Hepatic stellate cell (primary cell): ENCODE measurements around the gene GPR108.

Source experiments
- DNase-seq: peaks from one replicate; pipeline ENCODE4 v3.0.0; 2011; ENCODE audit warnings: low spot score

GPR108 gene

DNA sequence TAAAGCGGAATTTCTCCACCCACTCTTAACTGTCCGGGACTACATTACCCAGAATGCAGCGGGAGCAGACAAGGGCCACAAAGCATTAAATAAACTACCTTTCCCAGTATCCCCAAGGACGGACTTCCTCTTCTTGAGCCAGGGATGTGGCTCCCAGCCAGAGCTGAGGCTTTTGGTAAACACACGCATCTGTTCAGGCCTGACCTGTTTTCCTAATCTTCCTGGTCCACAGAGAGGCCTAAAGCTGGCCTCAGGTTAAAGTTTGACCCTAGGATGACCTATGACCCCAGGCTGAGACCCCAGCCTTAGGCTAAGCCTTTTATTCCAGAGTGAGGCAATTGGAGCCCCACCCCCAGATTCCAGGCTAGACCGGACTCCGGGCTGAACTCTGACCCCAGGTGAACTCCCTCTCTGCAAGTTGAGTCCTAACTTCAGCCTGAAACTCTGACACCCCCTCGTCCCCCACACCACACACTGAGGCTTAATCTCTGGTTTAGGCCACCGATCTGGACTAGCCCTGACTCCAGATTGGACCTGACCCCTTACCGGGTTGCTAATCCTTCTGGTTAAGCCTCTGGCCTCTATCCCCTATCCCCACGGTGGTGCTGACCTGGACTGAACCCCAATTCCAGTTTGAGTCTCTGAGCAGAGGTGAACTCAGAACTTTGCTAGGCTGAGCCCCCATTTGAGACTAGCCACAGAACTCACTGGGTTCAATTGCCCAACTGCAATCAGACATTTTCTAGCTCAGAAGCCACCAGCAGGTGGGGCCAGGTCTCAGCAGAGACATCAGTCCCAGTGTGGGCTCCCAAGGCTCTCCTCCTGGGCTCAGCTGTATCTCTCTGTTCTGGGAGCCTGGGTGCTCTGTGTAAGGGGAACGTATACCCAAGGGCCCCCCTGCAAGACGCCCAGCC, 750 bp upstream of the GPR108 start:
- DNase-seq: peak; percentile 81

DNA sequence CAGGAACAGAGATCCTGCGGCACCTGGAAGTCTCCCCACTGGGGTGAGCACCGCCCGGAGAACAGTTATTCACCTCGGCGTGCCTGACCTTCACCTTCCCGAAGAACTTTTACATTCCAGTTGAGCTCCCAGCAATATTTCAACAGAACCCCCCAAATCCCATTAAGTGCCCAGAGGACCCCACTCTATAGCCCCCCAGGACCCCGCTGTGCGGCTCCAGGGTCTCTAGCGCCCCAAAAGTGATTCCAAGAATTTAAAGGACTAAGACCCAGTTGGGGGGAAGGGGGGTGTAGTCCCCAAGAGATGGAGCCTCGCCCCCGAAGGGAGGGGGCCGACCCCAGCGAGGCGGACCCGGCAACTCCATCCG, 480 bp downstream of the GPR108 start:
- DNase-seq: no peak

DNA sequence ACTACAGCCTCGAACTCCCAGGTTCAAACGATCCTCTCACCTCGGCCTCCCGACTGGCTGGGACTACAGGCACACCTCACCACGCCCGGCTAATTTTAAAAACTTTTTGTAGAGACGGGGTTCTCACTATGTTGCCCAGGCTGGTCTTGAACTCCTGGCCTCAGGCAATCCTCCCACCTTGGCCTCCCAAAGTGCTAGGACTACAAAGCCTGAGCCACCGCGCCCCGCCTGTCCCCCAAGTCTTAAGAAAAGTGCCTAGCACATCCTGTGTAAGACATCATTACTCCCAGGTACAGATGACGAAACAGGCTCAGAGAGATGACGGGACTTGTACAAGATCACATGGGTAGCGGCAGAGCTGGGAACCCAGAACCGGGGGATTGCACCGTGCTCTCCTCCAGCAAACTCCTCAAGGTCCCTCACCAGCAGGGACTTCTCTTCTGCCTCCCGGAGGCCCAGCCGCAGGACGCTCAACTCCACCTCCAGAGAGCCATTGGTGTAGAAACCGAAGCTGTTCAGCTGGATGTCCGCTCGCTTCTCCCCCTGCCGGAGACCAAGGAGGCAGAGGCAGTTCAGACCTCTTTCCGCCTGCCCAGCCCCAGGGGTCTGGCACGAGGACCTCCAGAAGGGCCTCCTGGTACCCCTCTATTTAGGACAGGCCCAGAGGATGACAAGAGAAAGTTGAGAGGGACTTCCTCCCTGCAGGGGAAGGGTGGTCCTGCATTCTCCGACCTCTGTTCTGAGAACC, 1.0 kb downstream of the GPR108 start:
- peak; percentile 92 for DNase-seq

DNA sequence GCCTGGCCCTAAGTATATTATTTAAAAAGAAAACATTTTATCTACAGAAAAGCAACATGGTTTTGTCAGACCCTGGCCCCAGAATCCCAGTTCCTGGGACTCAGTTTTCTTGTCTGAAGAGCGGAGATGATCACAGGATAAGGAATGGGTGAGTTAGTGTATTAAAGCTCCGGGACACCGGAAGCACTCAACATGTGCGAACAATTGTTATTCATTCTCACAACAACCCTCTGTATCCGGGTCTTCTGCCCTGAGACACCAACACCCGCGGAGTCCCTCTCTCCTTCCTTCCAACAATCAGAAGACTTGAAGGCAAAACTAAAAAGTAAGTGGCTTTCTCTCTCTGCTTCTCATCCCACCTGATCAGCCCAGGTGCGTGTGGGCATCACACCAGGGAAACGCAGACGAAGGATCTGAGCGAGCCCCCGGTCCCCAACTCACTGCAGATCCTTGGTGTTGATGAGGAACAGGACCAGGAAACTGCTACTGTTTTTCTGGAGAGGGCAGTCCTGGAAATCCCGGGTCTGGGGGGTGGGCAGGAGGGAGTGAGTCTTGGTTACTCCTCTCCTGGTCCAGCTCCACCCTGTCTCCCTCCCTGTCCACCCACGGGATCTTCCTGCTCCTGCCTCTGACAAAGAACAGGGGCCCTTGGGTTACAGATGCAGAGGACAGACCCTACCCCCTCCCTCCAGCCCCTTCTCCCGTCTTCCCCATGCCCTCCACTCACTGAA, 2.0 kb downstream of the GPR108 start:
- no peak for DNase-seq

DNA sequence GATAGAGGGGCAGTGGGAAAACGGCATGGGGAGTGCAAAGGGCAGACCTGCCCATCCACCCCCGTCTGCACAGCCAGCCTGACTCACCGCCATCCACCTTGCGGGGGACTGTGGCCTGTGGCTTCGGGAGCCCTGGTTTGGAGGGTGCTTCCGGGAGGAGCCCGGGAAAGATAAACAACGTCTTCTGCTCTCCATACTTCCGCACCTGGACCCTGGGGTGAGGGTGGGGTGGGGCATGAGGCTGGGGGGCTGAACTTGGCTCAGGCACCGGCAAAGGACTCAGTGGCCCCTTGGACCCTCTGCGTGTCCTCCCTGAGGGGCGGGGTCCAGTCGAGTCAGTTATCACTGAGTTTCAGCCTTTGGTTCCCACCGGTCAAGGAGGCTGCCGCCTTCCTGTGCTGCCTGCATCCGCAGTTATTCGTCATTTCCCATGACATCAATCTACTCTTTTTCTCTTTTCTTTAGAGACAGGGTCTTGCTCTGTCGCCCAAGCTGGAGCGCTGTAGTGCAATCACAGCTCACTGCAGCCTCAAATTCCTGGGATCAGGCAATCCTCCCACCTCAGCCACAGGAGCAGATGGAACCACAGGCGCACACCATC, 3.2 kb downstream of the GPR108 start:
- DNase-seq: no peak

DNA sequence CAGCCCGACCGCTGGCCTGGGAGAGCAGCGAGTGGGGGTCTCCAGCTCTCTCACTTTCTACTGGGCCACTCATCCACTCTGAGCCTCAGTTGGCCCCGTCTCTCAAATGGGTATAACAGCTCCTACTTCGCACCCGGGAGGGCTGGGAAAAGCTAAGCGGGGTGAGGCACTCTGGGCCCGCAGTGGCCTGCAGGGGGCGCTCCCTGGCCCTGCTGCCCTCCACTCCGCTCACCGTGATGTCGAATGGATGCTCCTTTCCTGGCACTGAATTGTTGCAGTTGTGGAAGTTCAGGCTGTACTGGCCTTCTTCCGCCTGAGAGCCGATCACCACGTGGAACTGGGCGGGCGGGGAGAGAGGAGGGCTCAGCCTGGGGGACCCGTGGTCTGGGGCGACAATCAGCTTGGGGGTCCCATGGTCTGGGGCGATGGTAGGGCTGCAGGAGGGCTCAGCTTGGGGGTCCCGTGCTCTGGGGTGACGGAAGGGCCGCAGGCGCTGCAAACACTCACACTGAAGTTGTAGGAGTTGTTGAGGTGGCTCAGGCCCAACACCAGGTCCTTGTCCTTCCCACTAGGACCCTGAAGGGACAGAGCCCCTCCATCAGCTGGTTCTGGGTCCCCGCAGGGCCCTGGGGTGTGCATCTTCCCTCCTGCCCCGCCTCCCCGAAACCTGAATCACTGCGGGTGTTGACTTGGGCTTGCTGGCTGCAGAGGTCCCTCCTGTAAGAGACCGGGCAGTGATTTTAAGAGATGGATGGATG, 3.9 kb downstream of the GPR108 start:
- no peak for DNase-seq

DNA sequence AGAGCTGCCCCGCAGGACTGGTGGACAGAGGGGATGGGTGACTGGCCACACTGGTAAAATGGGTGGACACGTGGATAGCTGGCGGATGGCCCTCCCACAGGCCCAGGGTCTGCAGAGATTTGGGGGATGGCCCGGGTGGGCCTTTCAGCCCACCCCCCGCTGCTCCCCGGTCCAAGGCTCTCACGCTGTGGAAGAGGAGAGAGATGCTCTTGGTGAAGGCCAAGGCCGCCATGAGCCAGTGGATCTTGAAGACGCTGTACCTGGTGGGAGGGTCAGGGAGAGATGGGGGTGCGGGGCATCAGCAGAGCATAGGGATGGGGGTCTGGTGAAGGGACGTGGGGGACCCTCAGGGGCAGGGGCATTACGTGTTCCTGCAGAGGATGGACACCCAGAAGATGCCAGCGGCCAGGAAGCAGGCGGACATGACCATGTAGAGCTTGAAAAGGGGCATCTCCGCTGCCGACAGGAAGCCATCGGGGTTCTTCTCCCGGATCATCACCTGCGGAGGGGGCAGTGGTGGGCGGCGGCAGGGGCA, 4.5 kb downstream of the GPR108 start:
- DNase-seq: no peak

DNA sequence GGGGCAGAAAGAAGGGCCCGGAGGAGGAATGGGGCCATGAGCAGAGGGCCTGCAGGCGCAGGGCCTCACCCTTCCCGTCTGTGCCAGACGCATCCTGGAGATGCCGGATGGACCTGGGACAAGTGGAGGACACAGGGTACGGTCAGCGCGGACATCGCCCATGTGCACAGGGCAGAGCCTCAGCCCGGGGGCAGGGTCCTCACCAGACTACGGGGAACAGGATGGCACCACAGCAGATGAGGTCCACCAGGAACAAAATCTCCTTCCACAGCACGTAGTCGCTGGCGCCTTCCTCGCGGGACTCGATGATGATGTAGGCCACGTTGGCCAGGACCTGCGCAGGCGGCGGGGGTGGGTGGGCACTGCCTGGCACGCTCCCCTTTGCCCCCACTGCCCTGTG, 5.6 kb downstream of the GPR108 start:
- DNase-seq: no peak

DNA sequence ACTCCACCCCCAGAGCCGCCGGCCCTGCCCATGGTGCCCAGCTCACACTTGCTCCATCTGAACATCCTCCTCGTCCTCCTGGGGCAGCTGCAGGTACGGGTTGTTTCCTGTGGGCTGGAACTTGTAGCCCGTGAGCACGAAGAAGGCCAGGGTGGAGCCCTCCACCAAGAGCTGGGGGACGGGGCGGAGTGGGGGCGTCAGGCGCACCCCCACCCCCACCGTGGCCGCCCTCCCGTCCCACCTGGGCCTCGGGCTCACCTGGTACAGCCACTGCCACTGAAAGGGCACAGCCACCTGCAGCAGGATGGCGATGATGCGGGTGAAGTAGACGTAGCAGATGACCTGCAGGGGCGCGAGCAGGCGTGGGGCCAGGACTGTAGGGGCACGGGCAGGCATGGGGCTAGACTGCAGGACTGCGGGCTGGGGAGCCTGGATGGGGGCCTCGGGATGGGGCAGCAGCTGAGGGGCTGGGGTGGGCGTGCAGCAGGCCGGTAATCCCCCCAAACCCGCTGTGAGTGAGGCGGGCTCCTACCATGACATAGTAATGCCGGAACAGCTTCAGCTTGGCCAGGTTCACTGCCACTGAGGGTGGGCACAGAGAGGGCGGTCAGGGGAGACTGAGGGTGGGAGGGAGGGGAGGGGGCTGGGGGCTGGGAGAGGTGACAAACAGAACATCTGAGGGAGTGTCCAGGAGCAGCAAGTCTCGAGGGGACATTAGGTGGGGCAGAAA, 6.3 kb downstream of the GPR108 start:
- no peak for DNase-seq

DNA sequence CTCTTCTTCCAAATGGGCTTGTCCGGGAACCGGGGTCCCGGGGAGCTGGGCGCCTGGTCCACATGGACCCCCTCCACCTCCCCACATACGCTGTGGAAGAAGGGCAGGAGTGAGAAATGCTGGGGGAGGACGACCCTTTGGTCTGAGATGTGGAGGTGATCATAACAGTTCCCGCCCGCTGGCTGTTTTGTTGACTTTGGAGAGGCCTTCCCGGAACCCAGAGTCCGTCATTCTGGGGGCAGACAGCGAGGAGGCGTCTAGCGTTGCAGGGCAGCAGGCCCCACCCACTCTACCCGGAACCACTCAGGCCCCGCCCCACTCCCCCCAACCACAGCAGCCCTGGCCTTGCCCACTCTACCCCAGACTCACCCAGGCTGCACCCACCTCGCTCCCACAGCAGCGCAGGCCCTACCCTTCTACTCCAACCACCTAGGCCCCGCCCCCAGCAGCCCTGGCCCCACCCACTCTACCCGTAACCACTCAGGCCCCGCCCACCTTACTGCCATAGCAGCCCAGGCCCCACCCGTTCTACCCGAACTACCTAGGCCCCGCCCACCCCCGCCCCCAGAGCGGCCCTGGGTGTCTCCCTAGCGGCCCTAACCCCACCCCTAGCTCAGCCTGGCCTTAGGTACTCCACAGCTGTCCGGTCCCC, 7.1 kb downstream of the GPR108 start:
- DNase-seq: no peak

DNA sequence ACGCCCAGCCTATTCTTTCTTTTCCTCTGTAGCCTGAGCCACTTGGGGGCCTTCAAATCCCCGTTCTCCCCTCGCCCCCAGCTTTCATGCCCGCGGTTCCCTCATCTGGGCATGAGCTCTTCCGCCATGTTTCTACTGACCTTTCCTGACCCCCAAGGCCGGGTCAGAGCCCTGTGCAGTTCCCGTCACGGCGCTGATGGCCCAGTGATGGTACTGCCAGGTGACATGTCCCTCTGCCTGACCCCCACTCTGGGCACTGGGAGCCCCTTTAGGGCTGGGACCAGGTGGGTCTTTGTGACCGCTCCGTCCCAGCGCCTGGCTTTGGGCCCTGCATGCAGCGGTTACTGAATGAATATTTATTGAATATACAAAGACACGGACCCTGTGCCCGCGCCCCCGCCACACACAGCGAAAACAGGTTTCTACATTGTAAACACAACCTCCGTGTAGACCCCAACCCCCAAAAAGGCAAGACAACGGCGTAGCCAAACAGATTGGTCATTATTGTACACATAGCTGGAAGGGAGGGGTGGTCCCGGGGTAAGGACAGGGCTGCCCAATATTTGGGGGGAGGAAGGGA, 7.7 kb downstream of the GPR108 start:
- no peak for DNase-seq

DNA sequence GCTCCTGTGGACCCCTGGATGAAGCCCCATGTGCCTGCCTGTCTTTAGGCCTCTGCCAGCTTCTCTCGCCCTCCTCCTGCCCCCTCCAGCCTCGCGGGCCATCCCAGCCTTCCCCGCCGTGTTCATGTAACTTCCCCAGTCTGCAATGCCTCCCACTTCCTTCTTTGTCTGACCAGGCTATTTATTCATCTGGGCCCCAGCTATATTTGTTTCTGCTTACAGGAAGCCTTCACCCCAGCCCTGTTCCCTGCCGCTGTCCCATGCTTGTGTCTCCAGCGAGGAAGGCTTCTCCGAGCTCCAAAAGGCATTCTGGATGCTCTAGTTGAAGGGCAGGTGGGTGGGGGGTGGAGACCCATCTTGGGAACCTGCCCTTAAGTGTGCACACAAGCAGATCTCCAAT, 9.0 kb downstream of the GPR108 start:
- no peak for DNase-seq

DNA sequence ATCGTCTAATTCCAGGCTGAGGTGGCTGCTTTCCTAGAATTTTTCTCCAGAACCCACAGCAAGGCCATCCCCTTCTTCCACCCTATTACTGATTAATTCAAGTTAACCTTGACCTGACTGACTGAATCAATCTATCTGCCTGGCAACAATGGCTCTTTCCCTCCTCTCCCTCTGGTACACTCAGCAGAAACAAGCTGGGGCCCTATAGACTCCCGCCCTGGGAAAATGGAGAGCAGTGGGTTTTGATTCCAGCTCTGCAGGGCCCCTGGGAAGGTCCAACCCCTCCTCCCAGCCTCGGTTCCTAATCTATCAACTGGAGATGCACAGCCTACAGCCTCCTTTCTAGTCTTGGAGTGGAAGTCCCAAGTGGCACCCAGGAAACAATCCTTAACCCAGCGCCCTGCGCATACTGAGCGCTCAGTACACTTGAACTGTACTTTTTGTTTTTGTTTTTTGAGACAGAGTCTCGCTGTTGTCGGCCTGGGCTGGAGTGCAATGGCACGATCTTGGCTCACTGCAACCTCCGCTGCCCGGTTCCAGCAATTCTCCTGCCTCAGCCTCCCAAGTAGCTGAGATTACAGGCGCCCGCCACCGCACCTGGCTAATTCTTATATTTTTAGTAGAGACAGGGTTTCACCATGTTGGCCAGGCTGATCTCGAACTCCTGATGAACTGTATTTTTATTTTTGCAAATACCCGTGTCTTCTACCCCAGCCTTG, 11.7 kb downstream of the GPR108 start:
- no peak for DNase-seq

DNA sequence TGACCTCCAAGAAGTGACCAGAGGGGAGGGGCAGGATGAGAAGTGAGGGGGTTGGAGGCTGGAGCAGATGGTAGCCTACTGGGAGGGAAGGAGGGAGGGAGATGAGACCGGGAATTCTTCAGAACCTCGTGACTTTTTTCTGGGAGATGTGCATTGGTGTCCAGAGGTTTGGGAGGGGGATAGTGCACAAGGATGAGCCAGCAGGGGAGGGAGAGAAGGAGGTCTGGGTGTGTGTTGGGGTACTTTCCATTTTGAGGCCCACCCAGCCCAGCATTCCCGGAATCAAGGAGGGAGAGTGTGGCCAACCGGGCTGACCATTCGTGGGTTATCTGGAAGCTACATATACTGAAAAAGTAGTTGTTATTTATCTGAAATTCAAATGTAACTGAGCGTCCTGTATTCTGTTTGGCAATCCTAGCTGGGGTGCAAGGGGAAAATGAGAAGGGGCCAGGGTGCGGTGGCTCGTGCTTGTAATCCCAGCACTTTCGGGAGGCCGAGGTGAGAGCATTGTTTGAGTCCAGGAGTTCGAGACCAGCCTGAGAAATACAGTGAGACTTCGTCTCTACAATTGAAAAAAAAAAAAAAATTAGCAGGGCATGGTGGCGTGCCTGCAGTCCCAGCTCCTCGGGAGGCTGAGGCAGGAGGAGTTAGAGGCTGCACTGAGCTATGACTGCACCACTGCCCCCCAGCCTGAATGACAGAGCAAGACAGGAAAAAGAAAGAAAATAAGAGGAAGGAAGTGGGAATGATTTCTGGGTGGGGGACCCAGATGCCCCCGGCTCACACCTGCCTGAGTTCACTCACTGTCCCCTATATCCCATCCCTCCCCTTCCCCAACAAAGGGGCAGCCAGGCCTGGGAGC, 12.5 kb downstream of the GPR108 start:
- DNase-seq: no peak

DNA sequence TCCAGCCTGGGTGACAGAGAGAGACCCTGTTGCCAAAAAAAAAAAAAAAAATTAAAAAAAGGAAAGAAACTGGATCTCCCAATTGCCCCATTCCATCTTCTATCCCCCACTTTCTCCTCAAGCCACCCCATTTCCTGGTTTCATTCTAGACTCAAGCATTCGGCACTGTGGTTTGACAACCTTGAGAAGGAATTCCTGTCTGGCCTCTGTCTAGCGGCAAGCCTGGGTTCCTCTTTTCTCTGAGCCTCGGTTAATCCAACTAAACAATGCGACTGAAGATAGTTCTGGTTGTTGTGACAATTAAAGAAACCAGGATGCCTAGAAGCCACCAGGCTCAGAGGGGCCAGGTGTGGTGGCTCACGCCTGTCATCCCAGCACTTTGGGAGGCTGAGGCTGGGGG, 13.6 kb downstream of the GPR108 start:
- no peak for DNase-seq

DNA sequence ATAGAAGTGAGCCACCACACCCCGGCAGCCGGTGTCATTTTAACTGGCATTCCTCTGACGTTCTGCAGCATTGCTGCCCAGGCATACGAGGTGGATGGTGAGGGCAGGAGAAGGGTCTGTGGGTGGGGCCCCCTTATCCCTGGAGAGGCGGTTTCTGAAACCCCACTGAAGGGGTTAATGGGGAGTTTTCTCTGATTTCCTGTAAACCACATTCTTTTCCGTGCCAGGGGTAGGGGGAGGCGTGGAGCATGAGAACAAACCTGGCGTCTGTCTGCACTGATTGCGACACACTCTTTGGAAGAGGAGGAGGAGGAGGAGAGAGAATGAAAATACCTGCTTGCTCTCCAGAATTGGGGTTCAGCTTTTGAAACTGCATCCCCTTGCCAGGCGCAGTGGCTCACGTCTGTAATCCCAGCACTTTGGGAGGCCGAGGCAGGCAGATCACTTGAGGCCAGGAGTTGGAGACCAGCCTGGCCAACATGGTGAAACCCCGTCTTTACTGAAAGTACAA, 14.2 kb downstream of the GPR108 start:
- DNase-seq: no peak

DNA sequence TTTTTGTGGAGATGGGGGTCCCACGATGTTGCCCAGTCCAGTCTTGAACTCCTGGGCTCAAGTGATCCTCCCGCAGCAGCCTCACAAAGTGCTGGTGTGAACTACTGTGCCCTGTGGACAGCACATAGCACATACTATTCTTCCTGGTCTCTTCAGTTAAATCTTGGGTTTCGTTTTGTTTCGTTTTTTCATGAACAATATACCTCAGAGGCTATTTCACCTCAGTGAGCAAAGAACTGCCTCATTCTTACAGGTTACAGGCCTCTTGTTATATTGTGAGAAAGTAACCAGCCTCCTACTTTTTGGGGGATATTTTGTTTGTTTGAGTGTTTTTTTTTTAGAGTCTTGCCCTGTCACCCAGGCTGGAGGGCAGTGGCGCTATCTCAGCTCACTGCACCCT, 15.6 kb downstream of the GPR108 start:
- DNase-seq: no peak

DNA sequence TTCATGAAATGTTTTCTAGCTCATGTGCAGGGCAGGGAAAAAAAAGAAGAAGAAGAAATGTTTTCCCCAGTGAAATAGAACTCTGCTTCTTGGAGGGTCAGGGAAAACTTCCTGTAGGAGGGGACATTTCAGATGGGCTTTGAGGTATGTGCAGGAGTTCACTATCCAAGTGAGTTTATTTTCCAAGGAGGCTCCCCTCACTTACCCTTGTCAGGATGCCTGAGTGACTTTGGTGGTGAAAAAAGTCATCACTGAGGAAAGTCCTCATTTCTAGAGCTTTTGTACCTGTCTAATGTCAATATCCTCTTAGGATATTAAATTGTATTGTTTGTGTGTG, 16.3 kb downstream of the GPR108 start:
- no peak for DNase-seq
